GM04503 (cell line): ENCODE measurements around the gene SULT4A1.
"Not testable (repeated sequence)": the region's sequence is repeated elsewhere in the genome, so short reads cannot be mapped to it uniquely, and the experiment has no call there.

Experiments
- DNase-seq: peaks from one replicate; pipeline ENCODE4 v3.0.0-alpha.2; 2012; ENCODE audit warnings: low read depth

The SULT4A1 gene

DNA sequence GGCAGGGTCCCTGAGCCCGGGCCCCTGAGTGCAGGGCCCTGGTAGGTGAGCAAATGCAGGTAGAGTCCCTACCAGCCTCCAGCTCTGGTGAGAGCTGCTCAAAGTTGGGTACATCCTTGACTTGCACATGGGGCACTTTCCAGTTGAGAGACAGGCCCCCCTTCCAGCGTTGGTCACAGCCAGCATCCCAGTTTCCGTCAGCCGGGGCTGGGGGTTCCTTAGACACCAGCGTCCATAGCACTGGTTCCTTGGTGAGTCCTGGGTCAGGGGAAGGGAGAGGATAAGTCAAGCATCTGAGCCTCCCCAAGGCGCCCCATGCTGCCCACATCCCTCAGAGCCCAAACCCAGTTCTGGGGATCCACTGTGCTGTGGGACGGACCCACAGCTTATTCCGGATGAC, 23.9 kb upstream of the SULT4A1 start:
- DNase-seq = no peak

GRCh38 chr22:43885786-43886185, 23.5 kb upstream of the SULT4A1 start:
- no peak for DNase-seq

GRCh38 chr22:43885319-43885671, 23.0 kb upstream of the SULT4A1 start:
- no peak for DNase-seq

GRCh38 chr22:43884600-43885318, 22.4 kb upstream of the SULT4A1 start:
- DNase-seq = no peak

DNA sequence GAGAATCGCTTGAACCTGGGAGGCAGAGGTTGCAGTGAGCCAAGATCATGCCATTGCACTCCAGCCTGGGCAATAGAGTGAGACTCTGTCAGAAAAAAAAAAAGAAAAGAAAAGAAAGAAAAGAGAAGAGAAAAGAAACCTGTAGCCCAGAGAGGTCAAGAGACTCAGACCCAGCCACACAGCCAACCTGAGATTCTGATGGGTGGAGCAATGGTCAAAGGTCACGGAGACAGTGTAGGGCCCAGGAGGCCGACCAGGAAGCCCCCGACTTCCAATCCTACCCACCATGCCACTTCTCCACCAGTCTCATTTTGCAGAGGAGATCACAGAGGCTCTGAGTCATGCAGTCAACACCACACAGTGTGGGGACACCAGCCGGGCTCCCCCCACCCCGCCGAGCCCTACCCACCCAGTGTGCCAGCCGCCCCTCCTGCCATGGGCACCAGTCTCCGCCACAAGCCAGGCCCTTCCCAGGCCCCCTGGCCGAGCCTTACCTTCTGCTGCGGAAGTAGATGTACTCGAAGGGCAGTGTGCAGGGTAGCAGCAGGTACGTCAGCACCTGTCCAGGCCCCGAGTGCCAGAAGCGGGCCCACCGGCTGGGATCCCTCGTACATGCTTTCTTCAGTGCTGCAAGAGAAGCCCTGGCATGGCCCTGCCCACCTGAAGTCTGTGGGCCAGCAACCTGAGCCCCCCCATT, 21.6 kb upstream of the SULT4A1 start:
- DNase-seq = no peak

DNA sequence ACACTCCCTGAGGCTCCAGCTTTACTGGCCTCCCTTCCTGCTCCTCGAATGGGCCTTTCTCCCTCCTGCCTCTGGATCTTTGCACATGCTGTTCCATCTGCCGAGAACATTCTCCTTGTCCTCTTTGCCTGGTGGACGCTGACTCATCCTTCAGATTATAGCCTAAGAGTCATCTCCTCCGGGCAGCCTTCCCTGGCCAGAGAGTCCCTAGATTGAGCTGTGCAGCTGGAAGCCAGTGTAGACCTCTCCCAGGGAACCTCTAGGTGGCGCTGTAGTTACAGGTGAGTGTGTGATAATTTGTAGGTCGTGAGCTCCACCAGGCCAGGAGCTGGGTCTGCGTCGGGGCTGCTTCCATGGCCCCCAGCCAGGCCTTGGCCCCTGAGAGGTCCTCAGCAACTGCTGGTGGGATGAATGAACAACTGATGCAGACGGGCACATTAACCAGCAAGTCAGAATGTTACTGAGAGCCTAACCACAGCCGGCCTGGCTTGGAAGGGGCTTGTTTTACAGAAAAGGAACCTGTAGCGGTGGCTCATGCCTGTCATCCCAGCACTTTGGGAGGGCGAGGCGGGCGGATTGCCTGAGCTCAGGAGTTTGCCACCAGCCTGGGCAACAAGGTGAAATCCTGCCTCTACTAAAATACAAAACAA, 20.8 kb upstream of the SULT4A1 start:
- DNase-seq = no peak

- DNase-seq = no peak
These were observed 19.9 kb upstream of the SULT4A1 start for GRCh38 chr22:43882122-43882767.

- DNase-seq = no peak
These were observed 19.1 kb upstream of the SULT4A1 start for GRCh38 chr22:43881091-43882061.

DNA sequence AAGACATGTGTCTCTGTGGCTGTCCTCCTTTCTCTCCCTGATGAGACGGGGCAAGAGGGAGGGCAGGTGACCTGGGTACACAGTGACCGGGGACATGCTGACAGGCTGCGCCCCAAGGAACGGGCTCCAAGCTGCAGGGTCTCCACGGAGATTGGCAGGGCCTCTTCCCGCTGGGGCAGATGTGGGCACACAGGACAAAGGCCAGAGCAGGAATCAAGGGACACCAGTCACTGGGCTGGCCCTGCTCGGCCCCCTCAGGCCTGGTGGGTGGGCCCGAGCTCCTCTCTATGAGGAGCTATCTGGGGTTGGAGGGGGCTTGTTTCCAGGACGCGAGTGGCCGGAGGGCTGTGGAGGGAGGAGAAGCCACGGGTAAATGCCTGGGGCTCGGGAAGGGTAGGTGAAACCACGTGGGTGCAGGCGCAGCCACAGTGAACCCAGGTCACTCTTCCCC, 18.3 kb upstream of the SULT4A1 start:
- DNase-seq = no peak

DNA sequence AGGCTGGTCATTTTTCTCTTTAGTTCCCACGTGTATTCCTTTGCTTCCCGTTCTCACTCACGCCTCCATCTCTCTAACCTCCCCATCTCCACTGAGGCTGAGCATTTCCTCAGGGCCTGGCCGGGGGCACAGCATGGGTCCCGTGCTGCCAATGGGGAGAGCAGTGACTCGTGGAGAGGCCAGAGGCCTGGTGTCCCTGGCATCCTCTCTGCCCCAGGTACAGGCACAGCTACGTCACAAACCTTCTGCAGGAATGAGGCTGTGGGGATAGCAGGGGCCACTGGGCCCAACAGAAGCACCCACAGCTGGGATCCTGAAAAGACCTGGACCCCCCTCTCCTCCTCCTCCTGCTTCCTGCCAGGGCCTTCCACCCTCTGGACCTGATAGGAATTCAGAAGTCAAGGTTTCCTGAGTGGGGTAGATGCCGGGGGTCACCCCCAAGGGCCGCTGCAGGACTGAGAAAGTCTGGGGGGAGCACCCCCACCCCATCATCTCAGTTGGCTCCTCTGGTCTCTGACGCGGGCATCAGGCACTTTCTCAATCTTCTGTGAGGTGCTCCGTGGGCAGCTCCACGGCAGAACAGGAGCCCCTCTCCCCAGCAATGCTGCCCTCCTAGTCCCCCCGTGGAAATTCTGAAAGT, 17.7 kb upstream of the SULT4A1 start:
- no peak for DNase-seq

DNA sequence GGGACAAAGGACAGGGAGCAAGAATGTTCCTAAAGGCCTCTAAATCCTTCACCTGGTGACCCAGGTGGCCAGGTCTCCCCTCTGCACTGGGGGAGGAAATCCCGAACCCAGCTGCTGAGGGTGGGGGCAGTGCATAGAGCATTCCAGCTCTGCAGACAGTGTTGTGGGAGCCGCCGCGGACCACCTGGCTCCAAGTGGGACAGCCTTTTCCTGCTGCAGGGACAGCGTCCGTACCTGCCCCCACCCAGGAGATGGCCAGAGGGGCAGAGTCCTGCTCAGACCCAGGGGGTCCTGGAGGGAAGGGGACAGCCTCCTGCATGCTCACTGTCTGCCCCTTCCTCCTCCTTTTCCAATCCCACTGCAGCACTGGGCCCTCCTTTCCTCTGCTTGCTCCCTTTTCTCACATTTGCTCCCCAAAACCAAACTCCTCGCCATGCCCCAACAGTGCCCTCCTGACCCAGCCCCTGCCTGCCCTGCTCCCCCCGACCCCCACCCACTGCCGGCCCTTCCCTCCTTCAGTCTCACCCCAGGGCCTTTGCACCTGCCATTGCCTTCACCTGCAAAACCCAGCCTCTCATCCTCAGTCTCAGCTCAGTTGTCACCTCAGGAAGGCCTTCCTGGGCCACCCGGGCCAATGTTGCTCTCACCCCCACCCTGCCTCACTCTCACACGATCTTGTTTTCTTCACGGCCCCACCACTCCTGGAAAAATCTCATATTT, 16.7 kb upstream of the SULT4A1 start:
- no peak for DNase-seq

- DNase-seq = no peak
These were observed 15.9 kb upstream of the SULT4A1 start for GRCh38 chr22:43878079-43878795.

DNA sequence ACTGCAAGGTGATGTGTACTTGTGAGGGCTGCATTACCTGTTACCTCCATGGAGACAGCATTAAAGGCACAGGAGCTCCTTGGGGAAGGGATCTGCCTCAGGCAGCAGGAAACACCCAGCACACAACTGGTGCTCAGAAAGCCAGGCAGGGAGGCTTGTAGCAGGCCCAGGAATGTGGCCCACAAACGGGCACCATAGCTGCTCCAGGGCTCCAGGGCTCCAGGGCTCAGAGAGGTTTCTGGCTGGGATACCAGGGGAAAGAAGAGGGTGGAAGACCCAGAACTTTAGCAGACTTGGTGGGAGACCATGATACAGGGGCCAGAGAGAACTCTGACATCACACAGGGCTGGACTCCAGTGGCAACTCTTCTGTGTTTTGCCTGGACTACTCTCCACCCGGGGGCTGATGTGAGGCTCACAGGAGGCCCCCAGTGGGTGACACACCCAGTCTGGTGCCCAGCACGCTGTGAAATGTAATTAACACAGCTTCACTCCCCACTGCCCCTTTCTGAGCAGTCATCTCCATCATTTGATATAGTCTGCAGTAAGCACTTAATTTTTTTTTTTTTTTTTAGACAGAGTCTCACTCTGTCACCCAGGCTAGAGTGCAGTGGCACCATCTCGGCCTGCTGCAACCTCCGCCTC, 14.7 kb upstream of the SULT4A1 start:
- DNase-seq = no peak

- DNase-seq = no peak
These were observed 7.5 kb upstream of the SULT4A1 start for GRCh38 chr22:43869799-43870198.

GRCh38 chr22:43869001-43869400, 6.7 kb upstream of the SULT4A1 start:
- DNase-seq = not testable (repeated sequence)

GRCh38 chr22:43867839-43868635, 5.7 kb upstream of the SULT4A1 start:
- no peak for DNase-seq

DNA sequence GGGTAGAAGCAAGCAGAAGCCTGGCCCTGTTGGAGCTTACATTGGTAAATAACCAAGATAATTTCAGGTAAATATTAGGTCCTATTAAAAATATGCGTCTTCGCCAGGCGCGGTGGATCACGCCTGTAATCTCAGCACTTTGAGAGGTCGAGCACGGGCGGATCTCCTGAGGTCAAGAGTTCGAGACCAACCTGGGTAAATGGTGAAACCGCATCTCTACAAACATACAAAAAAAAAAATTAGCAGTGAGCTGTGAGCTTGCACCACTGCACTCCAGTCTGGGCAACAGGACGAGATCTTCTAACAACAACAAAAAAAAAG, 529 bp upstream of the SULT4A1 start:
- DNase-seq = no peak

DNA sequence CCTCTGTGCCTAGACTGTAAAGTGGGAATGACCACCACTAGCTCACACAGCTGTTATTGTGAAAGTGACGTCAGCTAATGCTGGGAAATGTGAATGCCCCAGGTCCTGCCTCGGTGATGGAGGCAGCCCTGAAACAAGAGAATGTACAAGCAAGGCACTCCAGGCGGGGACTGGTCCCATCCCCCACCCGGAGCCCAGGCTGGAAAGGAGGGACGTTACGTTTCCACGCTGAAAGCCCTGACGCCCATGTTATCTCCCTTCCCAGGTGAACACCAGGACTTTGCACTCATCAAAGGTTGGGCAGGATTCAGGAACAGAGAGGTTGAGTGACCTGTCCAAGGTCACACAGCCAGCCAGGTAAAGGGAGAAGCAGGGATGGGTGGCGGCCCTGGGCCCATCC, 784 bp downstream of the SULT4A1 start:
- DNase-seq = no peak

DNA sequence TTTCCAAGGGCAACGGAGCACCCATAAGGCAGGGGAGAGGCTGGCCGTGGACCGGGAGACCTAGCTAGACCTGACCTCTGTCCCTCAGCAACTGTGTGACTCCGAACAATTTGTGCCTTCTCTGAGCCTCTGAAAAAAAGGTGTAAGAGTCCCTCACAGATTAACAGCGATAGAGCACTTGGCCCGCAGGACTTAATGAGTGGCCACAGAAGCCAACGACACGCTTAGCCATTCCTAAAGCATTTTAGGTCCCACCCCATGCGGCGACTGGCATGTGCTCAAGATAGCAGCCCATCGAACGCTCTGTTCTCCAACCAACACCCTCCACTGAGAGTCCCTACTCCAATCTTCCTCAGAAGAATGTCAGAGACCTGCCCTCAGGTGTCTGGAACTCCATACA, 1.5 kb downstream of the SULT4A1 start:
- DNase-seq = no peak
